ELR (cell line): ENCODE data around the gene COL18A1.

Experiments used
- DNase-seq: peaks from one replicate; pipeline ENCODE4 v3.0.0-alpha.2; 2015; ENCODE audit warnings: low read depth

Gene COL18A1

DNA sequence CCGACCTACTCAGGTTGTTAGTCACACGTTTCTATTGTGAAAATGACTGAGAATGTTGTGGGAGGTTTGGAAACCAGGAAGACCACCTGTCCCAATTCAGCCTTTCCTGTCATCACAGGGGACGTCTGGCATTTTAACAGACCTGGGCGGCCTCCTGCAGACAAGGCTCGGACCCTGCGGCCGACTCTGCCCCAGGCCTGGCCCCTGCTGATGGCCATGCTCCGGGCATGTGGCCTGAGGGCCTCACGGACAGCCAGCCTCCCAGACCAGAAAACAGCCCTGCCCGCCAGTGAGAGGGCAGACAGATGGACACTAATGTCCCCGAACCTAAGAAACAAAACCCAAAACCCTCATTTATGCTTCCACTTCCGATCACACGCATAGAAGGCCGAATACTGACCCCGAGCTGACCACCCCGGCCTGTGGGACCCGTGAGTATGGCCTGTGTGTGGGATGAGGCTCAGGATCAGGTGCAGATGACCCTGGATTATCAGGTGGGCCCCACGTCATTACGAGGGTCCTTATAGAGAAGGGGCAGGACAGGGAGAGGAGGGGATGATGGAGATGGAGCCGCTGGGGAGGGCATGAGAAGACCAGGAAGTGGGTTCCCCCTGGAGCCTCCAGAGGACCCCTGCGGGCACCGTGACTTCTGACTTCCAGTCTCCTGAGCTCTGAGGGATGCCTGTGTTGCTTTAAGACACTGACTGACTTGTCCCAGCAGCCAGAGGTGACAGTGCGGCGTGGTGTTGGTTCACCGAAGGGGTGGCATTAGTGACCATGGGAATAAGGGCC is 9.6 kb downstream of the COL18A1 start:
- DNase-seq = no peak

DNA sequence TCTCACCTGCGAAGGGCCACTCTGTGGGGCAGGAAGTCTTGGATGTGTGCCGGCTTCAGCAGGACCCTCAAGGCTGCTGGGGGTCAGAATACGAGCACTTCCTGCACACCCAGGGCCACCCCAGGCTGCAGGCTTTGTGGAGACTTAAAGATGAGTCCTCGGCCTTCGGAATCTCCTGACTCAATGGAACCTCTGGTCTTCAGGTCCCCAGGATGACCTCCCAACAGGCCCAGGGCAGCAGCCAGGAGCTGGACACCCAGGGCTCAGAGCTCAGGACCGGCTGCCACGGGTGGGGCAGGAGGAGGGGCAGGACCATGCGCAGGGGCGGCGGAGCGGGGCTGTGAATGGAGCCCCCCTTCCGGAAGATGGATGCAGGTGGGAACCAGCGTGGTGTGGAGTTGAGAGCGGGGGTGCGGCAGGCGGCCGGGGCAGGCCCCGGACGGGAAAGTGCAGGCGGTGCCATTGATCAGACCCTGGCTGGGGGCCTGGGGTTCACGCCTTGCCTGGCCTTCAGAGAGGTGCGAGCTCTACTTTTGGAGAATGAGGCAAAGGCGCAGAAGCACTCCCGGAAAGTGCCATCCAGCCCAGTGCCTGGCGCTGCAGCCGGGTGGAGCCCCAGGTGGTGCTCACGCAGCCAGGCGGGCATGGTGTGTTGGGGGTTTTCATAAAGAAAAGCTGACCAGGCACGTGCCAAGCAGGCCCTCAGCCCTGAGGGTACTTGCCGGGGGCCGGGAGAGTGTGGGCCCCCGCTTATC is 10.4 kb downstream of the COL18A1 start:
- no peak for DNase-seq

DNA sequence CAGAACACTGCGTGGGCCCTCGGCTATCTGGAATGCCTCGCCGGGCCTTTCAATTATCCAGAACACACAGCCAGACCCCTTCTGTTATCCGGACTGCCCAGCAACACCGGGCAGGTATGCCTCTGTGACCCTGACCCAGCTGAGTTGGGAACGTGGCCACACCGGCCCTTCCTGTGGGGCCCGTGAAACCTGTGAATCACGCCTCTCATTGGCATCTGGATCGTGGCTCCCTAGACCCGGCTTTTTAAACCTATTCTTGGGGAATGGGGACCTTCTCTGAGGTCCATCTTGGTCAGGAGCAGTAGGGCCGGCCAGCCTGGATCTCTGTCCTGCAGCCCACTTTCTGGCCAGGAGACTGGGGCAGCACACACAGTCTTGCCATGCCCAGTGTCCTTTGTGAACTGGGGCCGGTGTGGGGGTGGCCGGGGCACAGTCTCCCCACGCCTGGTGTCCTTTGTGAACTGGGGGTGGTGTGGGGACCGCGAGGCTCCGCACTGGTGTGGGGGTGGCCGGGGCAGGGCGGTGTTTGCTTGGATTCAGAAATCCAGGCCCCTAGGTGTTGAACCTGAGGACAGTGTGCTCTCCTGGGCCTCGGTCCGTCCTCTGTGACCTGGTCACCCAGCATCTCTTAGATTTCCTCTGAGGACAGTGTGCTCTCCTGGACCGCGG is 11.1 kb downstream of the COL18A1 start:
- DNase-seq = no peak

DNA sequence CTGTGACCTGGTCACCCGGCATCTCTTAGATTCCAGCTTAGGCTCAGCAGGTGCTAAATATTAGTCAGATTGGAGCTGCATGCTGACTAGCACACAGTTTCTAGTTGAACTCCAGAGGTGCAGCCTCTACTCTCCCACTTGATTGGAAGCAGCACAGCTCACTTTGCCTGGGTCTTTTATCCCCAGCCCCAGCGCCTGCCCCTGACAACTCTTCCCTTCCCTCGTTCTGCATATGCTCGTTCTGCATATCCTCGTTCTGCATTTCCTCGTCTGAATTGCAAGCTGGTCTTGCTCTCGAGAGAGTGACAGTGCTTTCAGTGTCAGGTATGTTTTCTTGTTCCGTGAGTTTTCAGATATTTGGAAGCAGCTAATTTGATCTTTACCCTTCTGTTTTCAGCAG is 11.7 kb downstream of the COL18A1 start:
- DNase-seq = no peak

DNA sequence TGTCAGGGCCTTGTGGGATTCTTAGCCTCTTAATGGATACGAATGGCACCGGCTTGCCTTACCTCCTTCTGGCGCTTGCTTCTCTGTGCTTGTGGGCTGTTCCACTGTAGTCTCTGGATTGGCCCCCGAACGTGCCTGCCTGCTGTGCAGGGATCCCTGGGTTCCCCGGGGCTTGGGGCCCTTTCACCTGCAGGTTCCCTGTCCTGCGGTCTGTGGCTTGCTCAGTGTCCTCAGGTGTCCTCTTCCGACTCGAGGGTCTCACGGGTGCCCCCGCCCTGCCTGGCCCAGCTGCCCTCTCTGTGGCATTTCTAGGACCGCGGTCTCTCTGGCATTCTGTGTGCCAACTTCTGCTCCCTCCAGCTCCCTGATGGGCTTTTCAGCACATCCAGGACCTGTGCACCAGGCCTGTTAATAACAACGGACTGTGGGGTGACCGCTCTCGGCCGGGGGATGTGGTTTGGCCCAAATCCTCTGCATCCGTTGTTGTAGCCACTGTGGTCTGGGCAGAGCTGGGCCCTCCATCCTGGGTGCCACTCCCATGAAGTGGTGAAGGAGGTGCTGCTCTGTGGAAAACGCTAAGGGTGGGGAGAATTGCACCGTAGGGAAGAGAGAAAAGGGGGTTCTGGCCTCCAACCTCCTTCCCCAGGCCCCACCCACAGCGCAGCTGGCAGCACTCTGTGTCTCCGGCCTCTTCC is 12.4 kb downstream of the COL18A1 start:
- no peak for DNase-seq

DNA sequence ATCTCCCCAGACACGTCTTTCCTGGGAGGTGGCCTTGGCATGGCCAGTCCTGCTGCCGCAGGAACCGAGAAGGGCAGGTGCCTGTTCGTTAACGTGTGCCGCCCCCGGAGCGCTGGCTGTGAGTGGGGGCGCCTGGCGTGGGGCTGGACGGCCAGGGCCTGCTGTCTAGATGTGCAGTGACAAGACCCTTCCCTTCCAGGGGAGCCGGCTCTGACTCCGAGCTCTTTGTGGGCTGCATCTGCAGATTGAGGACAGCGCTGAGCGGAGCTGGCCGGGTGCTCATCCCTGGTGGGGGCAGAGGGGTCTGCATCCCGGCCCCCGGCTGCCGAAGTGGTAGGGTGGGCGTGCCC is 13.0 kb downstream of the COL18A1 start:
- DNase-seq = no peak

DNA sequence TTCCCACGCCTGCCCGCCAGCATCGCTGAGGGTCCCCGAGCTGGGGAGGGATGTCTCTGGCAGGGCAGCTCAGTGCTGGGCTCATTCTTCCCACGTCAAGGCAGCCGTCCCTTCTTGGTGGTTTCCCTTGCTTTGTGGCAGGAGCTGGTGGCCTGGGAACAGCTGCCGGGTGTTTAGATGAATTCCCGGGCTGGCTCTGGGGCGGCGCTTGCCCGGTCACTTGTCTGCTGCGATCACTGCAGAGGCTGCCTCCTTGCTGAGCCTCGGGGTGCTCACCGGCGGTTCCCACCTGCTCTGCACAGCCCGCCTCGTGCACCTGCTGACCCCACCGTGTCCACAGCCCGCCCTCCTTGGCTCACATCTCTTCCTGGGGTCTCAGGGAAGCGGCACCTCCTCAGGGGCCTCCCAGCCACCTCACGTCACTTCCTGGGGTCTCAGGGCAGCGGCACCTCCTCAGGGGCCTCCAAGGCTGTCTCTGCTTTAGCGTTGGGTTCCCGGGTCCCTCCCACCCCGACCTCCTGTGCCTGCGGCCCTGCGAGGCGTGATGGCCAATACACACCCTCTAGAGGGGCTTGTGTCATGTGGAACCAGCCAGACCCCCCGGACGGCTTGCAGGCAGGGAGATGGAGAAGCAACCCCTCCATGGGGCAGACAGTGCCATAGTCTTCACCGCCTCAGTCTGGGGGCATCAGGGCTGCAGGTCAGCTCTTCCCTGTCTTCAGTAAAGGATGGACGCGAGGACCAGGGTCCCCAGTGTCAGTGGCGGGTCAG is 13.5 kb downstream of the COL18A1 start:
- no peak for DNase-seq

DNA sequence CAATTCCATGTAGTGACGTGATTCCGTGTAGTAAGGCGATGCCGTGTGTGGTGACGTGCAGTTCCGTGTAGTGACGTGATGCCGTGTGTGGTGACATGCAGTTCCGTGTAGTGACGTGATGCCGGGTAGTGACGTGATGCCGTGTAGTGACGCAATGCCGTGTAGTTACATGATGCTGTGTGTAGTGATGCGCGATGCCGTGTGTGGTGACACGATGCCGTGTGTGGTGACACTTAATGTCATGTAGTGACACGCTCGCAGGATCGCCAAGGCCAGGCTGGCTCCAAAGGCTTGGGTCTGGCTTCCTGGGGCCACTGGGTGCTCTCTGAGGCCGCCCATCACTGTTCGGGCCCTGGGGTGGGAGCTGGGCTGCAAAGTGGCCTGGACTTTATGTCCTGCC is 14.2 kb downstream of the COL18A1 start:
- no peak for DNase-seq

DNA sequence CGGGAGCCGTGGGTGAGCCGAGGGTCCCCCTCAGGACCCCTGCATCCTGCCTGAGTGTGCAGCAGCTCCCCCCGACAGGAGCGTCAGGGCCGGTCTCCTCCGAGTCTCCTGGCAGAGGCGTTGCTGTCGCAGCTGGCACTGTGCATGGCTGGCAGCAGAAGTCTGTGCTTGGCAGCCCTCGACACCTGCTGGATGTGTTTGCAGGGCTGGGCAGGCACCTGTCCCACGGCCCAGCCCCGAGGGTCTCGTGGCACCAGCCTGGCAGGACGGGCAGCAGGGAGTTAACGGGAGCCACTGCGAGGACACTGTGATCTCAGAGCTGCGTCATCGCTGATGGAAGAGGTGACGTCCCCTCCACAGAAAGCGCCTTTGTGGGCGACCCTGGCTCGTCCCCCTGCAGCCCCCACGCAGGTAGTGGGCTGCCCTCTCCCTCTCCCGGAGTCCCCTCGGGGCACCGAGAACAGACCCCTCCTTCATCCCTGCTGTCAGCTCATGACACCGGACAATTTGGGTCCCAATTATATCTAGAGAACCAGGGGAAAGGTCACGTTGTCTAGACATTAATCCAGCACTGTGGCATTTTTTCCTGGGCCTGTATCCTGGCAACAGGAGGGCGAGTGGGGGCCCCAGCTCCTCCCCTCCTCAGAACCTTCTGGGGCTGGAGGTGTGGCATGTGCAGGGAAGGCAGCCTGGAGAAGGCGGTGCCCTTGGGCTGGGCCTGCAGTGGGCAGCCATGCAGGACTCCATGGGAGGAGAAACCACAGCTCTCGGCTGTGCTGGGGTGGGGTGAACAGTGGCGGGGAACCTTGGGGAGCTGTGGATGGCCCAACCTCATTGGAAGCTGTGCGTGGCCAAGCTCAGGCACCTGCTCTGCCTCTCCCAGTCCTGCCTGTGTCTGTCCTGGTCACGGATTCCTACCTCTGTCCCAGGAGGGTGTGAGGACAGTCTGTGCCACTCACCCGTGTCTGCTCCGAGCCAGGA is 15.4 kb downstream of the COL18A1 start:
- no peak for DNase-seq

DNA sequence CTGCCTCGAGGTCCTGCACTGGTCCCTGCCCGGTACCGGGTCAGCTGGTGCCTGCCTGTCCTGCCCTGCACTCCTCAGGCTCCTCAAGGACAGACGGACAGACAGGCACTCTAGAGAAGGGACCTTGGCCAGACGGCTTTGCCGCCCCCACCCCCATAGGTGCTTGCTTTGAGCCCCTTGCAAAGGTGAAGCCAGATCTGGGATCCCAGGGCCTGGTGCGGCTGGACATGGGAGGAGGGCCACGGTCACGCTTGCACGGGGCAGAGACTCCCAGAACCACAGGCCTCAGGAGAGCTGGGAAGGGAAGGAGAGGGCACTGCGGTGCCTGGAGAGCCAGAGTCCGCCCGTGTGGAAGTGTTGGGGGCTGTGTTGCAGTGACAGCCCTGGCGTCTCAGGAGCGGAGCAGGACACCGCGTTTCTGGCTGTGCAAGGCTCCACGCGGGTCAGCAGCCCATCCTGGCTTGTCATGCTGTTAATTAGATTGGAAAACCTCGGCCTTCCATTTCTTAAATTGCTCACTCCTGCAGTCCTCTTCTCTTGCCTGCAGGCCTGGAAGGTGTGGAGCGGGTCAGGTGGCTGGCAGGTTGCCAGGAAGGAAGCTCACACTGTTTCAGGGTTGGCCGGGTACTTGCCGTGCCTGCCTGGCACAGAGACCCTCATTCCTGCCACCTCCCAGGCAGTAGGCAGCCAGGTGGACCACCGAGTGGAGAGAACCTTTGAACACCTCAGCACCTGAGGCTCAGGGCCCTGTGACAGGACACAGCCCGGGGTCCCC is 16.3 kb downstream of the COL18A1 start:
- no peak for DNase-seq

DNA sequence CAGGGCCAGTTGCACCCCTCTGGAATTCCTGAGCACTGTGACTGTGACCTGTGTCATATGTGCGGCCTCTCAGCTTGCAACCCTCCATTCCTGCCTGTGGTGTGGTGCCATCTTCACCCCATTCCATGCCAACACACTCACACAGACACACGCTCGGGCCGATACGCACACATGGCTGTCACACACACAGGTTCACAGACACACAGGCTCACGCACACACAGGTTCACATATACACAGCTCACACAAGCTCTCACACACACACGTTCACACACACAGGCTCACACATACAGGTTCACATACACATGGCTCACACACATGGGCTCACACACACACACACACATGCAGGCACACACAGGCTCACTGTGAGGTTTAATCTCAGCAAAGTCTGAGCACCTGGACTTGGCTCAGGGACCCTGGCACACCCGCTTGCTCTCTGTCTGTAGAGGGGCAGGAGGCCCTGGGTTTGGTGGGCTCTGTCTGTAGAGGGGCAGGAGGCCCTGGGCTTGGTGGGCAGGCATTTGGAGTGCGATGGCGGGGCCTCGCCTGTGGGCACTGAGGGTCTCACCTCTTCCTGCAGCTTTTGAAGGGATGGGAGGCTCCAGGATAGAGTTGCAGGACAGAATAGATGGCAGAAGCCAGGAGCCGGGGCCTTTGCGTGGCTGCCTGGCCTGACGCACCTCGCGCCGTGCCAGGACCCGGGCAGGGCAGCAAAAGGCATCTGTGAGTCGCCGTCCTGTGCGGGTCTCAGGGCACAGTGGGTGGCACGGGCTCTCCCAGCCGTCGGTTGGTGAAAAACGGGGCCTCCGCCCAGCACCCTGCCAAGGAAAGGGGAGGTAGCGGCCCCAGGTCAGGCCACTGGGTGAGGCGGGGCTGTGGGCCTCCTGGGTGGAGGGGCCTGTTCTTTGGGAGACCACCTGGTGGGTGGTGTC is 17.1 kb downstream of the COL18A1 start:
- DNase-seq = no peak

DNA sequence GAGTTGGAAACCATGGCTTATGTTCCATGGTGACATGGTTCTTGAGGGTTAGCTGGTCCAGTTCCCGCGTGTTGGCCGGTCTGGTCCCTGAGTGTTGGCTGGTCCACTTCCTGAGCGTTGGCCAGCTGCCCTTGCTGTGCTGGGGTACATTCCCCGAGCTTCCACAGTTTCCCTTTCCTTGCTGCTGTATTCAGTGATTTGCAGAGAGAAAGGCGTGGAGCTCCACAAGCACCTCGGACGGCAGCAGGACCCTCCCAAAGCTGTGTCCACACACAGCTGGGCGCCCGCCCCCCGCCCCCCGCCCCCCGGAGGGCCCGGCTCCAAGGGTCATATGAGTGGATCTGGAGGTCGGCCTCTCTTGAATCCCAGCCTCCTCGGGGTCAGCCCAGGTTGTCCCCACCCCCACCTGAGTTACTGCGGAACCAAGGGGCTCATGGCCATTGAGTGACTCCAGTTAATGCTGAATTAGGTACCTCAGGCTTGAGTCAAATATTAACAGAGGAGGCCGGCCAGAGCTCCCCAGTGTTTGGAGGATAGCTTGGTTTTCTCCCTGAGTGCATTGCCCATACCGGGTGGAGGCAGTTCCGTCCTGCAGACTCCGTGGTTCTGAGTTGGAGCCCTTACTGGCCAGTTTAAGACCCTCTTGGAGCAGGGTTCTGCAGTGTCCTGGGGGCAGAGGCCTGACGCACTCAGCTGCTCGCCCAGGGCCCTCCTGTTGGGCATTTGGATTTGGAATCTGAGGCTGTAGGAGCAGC is 18.4 kb downstream of the COL18A1 start:
- DNase-seq = no peak

DNA sequence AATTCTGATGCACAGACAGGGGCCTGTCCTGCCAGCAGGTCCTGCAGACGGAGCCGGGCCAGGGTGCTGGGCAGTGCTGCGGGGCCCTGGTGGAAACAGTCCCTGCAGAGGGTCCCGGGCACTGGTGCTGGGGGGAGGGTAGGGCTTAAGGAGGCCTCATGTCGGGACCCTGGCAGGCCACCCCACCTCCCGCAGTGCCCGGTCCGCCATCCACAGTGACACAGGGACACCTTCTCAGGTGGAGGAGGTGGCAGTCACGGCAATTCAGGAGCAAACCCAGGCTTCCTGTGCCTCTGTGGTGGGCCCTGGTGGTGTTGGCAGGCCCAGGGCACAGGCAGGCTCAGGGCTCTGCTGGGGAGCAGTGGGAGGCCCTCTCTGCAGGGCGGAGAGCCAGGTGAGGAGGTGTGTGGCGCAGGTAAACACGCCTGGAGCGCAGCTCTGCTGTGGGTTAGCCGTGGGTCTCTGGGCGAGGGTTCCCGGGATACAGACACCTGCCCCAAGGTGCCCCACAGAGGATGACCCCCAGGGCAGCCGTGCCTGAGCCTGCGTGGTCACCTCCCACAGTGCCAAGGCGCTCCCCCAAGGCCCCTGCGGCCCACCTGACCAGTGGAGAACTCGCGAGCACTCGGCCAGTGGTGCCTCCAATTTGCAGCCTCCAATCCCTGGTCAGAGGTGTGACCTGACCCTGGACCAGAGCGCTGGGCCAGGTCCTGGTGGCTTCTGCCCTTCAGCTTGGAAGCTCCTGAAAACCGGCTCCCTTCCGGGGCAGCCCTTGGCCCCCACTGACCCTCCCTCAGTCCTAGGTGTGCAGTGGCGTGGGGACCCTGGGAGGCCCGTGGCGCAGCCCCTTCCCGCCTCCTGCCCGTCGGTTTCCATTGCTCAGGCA is 19.2 kb downstream of the COL18A1 start:
- DNase-seq = no peak

DNA sequence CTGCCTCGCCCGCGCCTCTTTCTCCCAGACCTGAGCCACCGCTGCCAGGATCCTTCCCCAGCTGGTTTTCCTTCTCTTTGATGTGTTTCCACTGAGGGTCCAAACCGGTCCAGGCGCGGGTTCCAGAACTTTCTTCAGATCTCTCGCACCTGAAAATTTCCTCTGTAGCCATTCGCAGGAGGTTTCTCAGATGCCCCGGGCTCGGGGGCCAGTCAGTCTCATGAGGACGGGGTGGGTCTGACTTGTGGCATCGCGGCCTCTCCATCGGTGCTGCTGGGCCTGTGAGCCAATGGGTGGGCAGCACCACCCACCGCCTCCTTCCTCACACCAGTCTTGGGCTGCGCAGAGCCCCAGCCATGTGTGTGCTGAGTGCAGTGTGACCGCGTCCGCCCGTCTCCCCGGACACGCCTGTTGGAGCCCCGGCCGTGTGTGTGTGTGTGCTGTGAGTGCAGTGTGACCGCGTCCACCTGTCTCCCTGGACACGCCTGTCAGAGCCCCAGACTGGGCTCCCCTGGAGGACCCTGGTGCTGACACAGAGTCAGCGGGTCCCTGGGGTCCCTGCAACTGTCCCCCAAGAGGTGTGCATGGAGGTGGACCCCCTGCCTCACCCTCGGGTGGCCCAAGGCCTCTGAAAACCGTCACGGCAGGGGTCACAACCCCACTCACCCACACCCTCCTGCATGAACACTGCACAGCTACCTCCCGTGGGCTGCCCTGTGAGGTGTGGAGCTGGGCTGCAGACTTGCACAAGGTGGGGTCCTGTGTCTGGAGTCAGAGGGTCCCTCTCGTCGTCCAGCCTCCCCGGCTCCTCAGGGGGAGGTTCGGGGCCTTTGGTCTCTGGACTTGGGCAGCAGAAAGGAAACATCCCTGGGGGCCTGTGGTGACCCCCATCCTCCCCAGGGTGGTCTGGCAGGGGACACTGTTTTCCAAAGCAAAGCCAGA is 20.2 kb downstream of the COL18A1 start:
- no peak for DNase-seq
